Ovary (tissue), 9 donors: Measurements from ENCODE around the gene WHRN. TPM values are rescaled to one million over a fixed set of nuclear protein-coding genes. Genes with fewer than 3 reads are reported as not detected.

Source experiments
- DNase-seq, 5 donors: peaks; one replicate each; pipeline ENCODE4 v3.0.0-alpha.2; 2019 to 2020
- H3K27ac ChIP-seq, 2 donors: fragments of 200-600 bp; one replicate each; pipeline versions ENCODE4 v1.5.1 to v1.8.0; 2019 to 2022
- H3K27me3 ChIP-seq: fragments of 200-600 bp; one replicate; pipeline ENCODE4 v1.8.0; 2022
- H3K36me3 ChIP-seq: fragments of 200-600 bp; sonication (generic); one replicate; pipeline ENCODE4 v1.5.1; 2019
- H3K4me1 ChIP-seq: one replicate; pipeline ENCODE4 v1.8.1; 2013; ENCODE audit warnings: mild to moderate bottlenecking, moderate library complexity; ENCODE audit not compliant: insufficient read depth
- H3K4me3 ChIP-seq: fragments of 200-600 bp; sonication (generic); one replicate; pipeline ENCODE4 v1.5.1; 2017
- H3K9me3 ChIP-seq, 2 donors: fragments of 200-600 bp in 1 of 2; sonication (generic) in 1 of 2; one replicate each; pipeline versions ENCODE4 v1.5.1 to v1.8.1; 2013 to 2019; ENCODE audit warnings: mild to moderate bottlenecking in 1 of 2, moderate library complexity in 1 of 2
- EP300 ChIP-seq: sonication (generic); formaldehyde crosslinking; IDR thresholded peaks from one replicate; pipeline ENCODE4 v1.6.1; 2017; ENCODE audit warnings: antibody characterized with exemption
- POLR2A ChIP-seq: fragments of 450-650 bp; IDR thresholded peaks from one replicate; pipeline ENCODE4 v1.6.1; 2017; ENCODE audit warnings: antibody characterized with exemption, mild to moderate bottlenecking, moderate library complexity
- WGBS, 3 donors: extraction: QIAGEN DNeasy Blood & Tissue Kit in 1 of 3; methylation state at CpG; one replicate each; pipeline versions ENCODE4 v1.1.5 to v1.1.7; 2013 to 2017; 5-methylcytosine and 5-hydroxymethylcytosine counted together
- intact Hi-C, 4 donors: fragments of 100-400 bp; cut with DNase I; formaldehyde crosslinking; loops; one replicate each; pipeline versions ENCODE4 v1.11.0 to v1.15.1; 2022 to 2023
- polyA plus RNA-seq, 2 donors: library from polyadenylated mRNA; stranded (reverse); fragments of 200-250 nt in 1 of 2; fragments of 350-450 nt in 1 of 2; fragmentation: Illumina TruSeq in 1 of 2; extraction: RNeasy Lipid Tissue Mini Kit (QIAGEN cat#74804) in 1 of 2; gene quantifications; one replicate each; pipeline ENCODE4 v1.2.3, GENCODE V29; 2013 to 2014
- total RNA-seq, 7 donors: library from RNA; depleted of rRNA in 2 of 7; stranded (reverse); fragments of >200 nt in 2 of 7; fragmentation: NEBNext Ultra II Directional in 3 of 7; extraction: Animal tissue kit (Norgen Biotek cat#: 25700) in 3 of 7; gene quantifications; one replicate each; pipeline versions ENCODE4 v1.1.0 to v1.2.4, GENCODE V29; 2016 to 2023
- TF ChIP-seq, protein P1 (sequence below), 3 donors: fragments of 450-650 bp in 2 of 3; fragments of 200-600 bp in 1 of 3; IDR thresholded peaks; one replicate each; pipeline versions ENCODE4 v1.5.1 to v1.8.0; 2016 to 2022; ENCODE audit warnings: antibody characterized with exemption in 3 of 3, mild to moderate bottlenecking in 1 of 3
- donor health status: DM: no; HTN: no; CAD: no; lungs with moderate emphysema.
- donor health status: DM: no; HTN: no; CAD: no.
- donor health status: Bipolar disorder and iron deficiency.
- donor health status: DM: yes; HTN: yes; CAD: no.
- donor health status: DM: no; HTN: no; CAD: no.
- donor health status: DM: yes; HTN: yes; CAD: no.

WHRN gene
- total and polyA plus RNA-seq, 9 donors = 1.7 to 28.5 (median 20.3) TPM

DNA sequence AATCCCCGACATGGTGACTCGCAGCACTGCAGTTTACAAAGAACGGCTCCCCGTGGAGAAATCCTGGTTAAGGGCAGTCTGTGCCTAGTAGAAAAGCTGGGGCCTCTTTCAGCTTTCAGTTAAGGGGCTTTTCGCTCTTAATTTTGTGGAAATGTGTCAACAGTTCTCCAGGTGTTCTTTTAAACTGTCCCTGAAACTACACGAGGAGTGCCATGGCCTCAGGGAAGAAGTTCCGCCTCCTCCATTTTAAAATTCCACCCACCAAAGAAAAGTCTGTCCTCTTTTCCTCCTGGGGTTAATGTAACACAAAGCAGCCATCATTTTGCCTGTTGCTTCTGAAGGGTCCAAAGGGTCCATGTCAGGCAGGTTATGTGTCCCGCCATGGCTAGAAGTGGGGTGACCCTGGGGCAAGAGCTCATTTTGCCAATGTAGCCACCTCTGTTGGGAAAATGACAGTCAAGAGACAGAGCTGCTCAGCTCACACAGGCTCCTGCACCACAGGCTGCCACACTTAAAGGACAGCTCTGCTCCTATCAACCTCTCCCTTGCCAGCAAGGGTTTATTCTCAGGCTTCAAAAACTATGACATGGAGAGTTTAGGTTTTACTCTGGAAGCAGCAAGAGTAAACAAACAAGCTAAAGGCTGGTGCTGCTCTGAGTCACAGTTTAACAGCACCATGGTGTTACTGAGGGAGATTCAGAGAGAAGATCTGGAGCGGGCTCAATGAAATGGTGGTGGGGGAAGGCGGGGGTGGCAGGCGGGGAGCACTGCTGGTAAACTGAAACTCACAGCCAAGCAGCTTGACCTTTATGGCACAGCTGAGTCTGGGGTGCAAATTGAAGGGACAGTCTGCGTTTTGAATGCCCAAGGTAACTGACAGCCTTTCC lies 3.2 kb downstream of the WHRN start:
- no peak for DNase-seq
- no peaks in the 10 kb centered on the region for H3K36me3 ChIP-seq
- peaks cover 8% of the 10 kb centered on the region for H3K4me1 ChIP-seq
- H3K27me3 ChIP-seq = no peaks in the 10 kb centered on the region
- no peaks in the 10 kb centered on the region for H3K9me3 ChIP-seq
- 47 to 57% (median 52%) methylated on average over 12 of the region's 12 CpGs for WGBS, 3 donors
- H3K27ac ChIP-seq = peak overlapping the region in 1 of 2 donors; percentile 52
- intact Hi-C loops = loop anchor here in 1 of 4 donors (10.0 kb wide), 1 partner anchor 83 kb away; the partner anchor contains the start of gene ATP6V1G1
- H3K4me3 ChIP-seq = peak overlapping the region; percentile 12
- TF ChIP-seq POLR2A (no peak), EP300 (no peak)
- TF ChIP-seq, protein P1, sequence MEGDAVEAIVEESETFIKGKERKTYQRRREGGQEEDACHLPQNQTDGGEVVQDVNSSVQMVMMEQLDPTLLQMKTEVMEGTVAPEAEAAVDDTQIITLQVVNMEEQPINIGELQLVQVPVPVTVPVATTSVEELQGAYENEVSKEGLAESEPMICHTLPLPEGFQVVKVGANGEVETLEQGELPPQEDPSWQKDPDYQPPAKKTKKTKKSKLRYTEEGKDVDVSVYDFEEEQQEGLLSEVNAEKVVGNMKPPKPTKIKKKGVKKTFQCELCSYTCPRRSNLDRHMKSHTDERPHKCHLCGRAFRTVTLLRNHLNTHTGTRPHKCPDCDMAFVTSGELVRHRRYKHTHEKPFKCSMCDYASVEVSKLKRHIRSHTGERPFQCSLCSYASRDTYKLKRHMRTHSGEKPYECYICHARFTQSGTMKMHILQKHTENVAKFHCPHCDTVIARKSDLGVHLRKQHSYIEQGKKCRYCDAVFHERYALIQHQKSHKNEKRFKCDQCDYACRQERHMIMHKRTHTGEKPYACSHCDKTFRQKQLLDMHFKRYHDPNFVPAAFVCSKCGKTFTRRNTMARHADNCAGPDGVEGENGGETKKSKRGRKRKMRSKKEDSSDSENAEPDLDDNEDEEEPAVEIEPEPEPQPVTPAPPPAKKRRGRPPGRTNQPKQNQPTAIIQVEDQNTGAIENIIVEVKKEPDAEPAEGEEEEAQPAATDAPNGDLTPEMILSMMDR (IDR thresholded peaks at IDR 0.05) = no peak

DNA sequence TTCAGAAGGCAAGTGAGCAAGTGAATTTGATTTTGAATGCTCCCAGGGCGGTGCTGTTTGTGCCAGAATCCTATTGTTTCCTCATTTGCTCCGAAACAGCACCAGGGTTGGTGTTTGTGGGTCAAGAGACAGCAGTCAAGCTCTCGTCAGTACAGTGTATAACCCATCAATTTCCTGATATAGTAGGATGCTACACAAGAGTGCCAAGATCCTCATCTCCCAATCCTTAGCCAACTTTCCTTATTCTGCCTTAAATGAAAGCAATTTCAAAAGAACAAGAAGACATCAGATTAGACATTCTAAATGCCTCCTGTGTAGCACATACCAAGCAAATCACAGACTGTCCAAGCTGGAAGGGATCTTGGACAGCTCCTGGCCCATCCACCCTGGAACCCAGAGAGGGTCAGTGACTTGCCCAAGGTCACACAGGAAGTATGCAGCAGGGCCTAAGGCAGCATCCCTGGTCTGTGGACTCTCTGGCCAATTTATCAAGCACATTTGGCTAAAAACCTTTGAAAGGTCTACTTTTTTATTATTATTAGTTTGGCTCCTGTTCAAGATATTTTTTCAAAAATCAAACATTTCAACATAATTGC lies 4.5 kb downstream of the WHRN start:
- no peak overlapping the region for H3K27ac ChIP-seq
- 85 to 96% (median 92%) methylated on average over 3 of the region's 3 CpGs for WGBS, 3 donors
- DNase-seq = no peak
- peaks cover 8% of the 10 kb centered on the region for H3K4me1 ChIP-seq
- intact Hi-C loops = loop anchor here in 1 of 4 donors (10.0 kb wide), 1 partner anchor 84 kb away; the partner anchor contains the start of gene ATP6V1G1
- TF ChIP-seq, protein P1 (IDR thresholded peaks at IDR 0.05) = no peak
- TF ChIP-seq POLR2A (no peak), EP300 (no peak)
- no peaks in the 10 kb centered on the region for H3K27me3 ChIP-seq
- H3K9me3 ChIP-seq = no peaks in the 10 kb centered on the region
- H3K36me3 ChIP-seq = no peaks in the 10 kb centered on the region
- H3K4me3 ChIP-seq = no peak overlapping the region

DNA sequence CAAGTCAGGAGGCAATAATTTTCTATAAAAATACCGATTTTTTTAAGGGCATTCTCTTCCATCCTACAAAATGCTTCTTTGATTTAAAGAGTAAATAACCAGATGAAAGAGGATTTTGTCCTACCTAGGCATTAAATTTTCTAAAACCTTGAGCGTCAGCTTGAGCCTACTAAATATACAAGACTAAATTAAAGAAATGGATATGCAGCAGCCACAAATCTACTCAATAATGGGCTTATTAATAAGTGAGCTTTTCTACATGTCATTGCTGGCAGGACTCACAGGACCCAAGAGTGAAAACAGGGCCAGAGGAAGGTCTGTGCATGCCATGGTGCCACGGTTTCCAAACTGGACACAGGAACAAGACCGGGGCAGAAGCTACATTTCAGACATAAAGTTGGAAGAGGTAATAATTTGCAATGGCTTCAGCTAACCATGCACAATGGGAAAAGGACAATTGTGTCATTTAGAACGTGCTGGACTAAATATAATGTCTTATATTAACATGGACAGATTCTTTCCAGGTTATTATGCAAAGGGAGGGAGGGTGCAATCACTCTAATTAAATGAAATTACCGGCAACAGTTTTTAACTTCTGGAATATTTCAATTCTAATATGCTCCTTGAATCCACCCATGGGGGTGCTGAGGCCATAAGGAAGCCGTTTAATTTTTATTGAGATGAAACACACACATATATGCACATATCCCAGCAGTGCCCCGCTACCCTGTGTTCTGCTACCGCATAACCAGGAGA lies 5.2 kb downstream of the WHRN start:
- no peaks in the 10 kb centered on the region for H3K9me3 ChIP-seq
- no peak overlapping the region for H3K4me3 ChIP-seq
- 87 to 92% (median 88%) methylated on average over 9 of the region's 9 CpGs for WGBS, 3 donors
- no peaks in the 10 kb centered on the region for H3K27me3 ChIP-seq
- no peak for TF ChIP-seq POLR2A
- TF ChIP-seq EP300 = no peak
- TF ChIP-seq, protein P1 (IDR thresholded peaks at IDR 0.05) = no peak
- intact Hi-C loops = loop anchor here in 1 of 4 donors (10.0 kb wide), 1 partner anchor 85 kb away; the partner anchor contains the start of gene ATP6V1G1
- peaks cover 8% of the 10 kb centered on the region for H3K4me1 ChIP-seq
- no peaks in the 10 kb centered on the region for H3K36me3 ChIP-seq
- no peak for DNase-seq
- H3K27ac ChIP-seq = no peak overlapping the region

DNA sequence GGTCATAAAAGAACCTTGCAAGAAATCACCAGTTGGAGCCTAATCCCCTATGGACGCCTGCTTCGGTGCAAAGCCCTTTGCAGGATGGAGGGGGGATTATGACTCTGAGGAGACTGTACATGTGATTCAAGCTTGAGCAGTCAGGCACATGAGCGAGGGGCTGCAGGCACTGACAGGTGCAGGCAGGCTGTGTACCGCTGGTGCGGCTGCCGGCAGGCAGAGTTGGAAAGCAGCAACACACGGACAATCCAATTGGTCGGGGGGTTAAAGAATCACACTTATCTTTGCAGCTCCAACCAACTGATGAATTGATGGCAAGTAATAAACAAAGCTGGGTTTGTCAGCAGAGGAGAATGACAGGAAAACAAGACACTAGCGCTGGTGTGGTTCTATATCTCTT lies 5.7 kb downstream of the WHRN start:
- DNase-seq = no peak
- 86 to 92% (median 91%) methylated on average over 9 of the region's 9 CpGs for WGBS, 3 donors
- no peak overlapping the region for H3K4me3 ChIP-seq
- no peaks in the 10 kb centered on the region for H3K9me3 ChIP-seq
- no peaks in the 10 kb centered on the region for H3K27me3 ChIP-seq
- intact Hi-C loops = no loop called here
- TF ChIP-seq EP300 = no peak
- no peak for TF ChIP-seq POLR2A
- TF ChIP-seq, protein P1 (IDR thresholded peaks at IDR 0.05) = no peak
- no peaks in the 10 kb centered on the region for H3K36me3 ChIP-seq
- peaks cover 8% of the 10 kb centered on the region for H3K4me1 ChIP-seq
- H3K27ac ChIP-seq = no peak overlapping the region
